SK-N-SH treated with all-trans-retinoic acid at 6 μM for 48 hours (cell line): ENCODE data around the gene RIC8A.

Experiments used
- GLIS3 ChIP-seq: fragments of 250-450 bp; sonication (Bioruptor Pico); IDR thresholded peaks from 2 replicates; pipeline ENCODE4 v1.5.0; 2020; ENCODE audit warnings: mild to moderate bottlenecking, moderate library complexity
- PPARA ChIP-seq: fragments of 250-450 bp; sonication (Bioruptor Pico); IDR thresholded peaks from 2 replicates; pipeline ENCODE4 v1.5.0; 2020; ENCODE audit warnings: mild to moderate bottlenecking, borderline replicate concordance
- RARB ChIP-seq: fragments of 250-450 bp; sonication (Bioruptor Pico); IDR thresholded peaks from 2 replicates; pipeline ENCODE4 v1.8.0; 2021; ENCODE audit warnings: mild to moderate bottlenecking, moderate library complexity
- SNAI2 ChIP-seq: fragments of 250-450 bp; sonication (Bioruptor Pico); IDR thresholded peaks from 2 replicates; pipeline ENCODE4 v1.5.0; 2020; ENCODE audit warnings: mild to moderate bottlenecking, moderate library complexity
- TCF4 ChIP-seq: fragments of 250-450 bp; sonication (Bioruptor Pico); IDR thresholded peaks from 2 replicates; pipeline ENCODE4 v1.8.0; 2021; ENCODE audit warnings: mild to moderate bottlenecking, moderate library complexity, borderline replicate concordance
- TOX ChIP-seq: fragments of 250-450 bp; sonication (Bioruptor Pico); IDR thresholded peaks from 2 replicates; pipeline ENCODE4 v1.8.0; 2021; ENCODE audit warnings: mild to moderate bottlenecking, moderate library complexity, borderline replicate concordance
- ZFP30 ChIP-seq: fragments of 450-650 bp; formaldehyde crosslinking; IDR thresholded peaks from 2 replicates; pipeline ENCODE4 v1.5.0; 2022; ENCODE audit warnings: mild to moderate bottlenecking, moderate library complexity
- ZNF8 ChIP-seq: fragments of 450-650 bp; formaldehyde crosslinking; IDR thresholded peaks from 2 replicates; pipeline ENCODE4 v1.5.0; 2020; ENCODE audit warnings: mild to moderate bottlenecking, moderate library complexity
- TF ChIP-seq, protein P1 (sequence below): fragments of 250-450 bp; sonication (Bioruptor Pico); IDR thresholded peaks from 2 replicates; pipeline ENCODE4 v1.5.1; 2020; ENCODE audit warnings: low read depth, mild to moderate bottlenecking, moderate library complexity
- TF ChIP-seq, protein P2 (sequence below): fragments of 250-450 bp; sonication (Bioruptor Pico); IDR thresholded peaks from 2 replicates; pipeline ENCODE4 v1.8.0; 2020; ENCODE audit warnings: mild to moderate bottlenecking, moderate library complexity, borderline replicate concordance

DNA sequence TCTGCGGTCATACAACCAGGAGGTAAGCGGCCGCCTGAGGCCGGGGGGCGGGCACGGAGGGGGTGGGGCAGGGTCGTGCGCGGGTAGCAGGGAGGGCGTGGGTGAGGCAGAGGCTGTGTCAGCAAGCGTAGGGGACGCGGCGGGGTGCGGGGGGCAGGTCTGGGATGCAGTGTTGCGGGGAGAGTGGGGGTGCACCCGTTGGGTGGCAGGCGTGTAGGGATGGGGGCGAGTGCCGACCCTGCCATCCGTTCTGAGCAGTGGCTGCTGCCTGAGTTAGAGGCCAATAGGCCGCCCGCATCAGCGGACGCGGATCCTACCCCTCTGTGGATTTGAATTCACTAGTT lies 1.4 kb downstream of the RIC8A start:
- no peak for TF ChIP-seq PPARA (CRISPR knock-in tag)
- no peak for TF ChIP-seq ZFP30 (CRISPR knock-in tag)
- no peak for TF ChIP-seq TOX (CRISPR knock-in tag)
- TF ChIP-seq, protein P1, sequence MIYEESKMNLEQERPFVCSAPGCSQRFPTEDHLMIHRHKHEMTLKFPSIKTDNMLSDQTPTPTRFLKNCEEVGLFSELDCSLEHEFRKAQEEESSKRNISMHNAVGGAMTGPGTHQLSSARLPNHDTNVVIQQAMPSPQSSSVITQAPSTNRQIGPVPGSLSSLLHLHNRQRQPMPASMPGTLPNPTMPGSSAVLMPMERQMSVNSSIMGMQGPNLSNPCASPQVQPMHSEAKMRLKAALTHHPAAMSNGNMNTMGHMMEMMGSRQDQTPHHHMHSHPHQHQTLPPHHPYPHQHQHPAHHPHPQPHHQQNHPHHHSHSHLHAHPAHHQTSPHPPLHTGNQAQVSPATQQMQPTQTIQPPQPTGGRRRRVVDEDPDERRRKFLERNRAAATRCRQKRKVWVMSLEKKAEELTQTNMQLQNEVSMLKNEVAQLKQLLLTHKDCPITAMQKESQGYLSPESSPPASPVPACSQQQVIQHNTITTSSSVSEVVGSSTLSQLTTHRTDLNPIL (CRISPR knock-in tag): no peak
- no peak for TF ChIP-seq SNAI2
- TF ChIP-seq, protein P2, sequence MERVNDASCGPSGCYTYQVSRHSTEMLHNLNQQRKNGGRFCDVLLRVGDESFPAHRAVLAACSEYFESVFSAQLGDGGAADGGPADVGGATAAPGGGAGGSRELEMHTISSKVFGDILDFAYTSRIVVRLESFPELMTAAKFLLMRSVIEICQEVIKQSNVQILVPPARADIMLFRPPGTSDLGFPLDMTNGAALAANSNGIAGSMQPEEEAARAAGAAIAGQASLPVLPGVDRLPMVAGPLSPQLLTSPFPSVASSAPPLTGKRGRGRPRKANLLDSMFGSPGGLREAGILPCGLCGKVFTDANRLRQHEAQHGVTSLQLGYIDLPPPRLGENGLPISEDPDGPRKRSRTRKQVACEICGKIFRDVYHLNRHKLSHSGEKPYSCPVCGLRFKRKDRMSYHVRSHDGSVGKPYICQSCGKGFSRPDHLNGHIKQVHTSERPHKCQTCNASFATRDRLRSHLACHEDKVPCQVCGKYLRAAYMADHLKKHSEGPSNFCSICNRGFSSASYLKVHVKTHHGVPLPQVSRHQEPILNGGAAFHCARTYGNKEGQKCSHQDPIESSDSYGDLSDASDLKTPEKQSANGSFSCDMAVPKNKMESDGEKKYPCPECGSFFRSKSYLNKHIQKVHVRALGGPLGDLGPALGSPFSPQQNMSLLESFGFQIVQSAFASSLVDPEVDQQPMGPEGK (CRISPR knock-in tag): no peak
- TF ChIP-seq GLIS3 (CRISPR knock-in tag): no peak
- TF ChIP-seq RARB: no peak
- no peak for TF ChIP-seq TCF4 (CRISPR knock-in tag)
- no peak for TF ChIP-seq ZNF8 (CRISPR knock-in tag)
